HepG2 (cell line): ENCODE results near the gene NOTUM. TPM values are rescaled to one million over a fixed set of nuclear protein-coding genes. Genes with fewer than 3 reads are reported as not detected.

Experiments
- ADNP ChIP-seq: sonication (generic); formaldehyde crosslinking; IDR thresholded peaks from 2 replicates; pipeline ENCODE4 v1.4.0; 2020; ENCODE audit warnings: missing genetic modification reagents
- EED ChIP-seq: sonication (generic); formaldehyde crosslinking; IDR thresholded peaks from 2 replicates; pipeline ENCODE4 v1.5.0; 2020; ENCODE audit warnings: mild to moderate bottlenecking, missing genetic modification reagents
- EHMT2 ChIP-seq: fragments of 200-600 bp; sonication (generic); IDR thresholded peaks from 2 replicates; pipeline ENCODE4 v1.7.0; 2017; ENCODE audit warnings: antibody characterized with exemption, low read depth, low read length, borderline replicate concordance
- FOXA3 ChIP-seq: IDR thresholded peaks from 2 replicates; pipeline ENCODE4 v1.6.1; 2016; ENCODE audit warnings: missing genetic modification reagents, missing compliant biosample characterization
- MIXL1 ChIP-seq: IDR thresholded peaks from 2 replicates; pipeline ENCODE4 v1.6.1; 2016
- NR2F2 ChIP-seq: IDR thresholded peaks from 2 replicates; pipeline ENCODE4 v1.6.1; 2012; ENCODE audit warnings: low read depth, inconsistent platforms, borderline replicate concordance
- PHF20 ChIP-seq: sonication (generic); formaldehyde crosslinking; IDR thresholded peaks from 2 replicates; pipeline ENCODE4 v1.5.0; 2020; ENCODE audit warnings: mild to moderate bottlenecking, missing genetic modification reagents
- SAFB2 ChIP-seq: sonication (generic); formaldehyde crosslinking; IDR thresholded peaks from 2 replicates; pipeline ENCODE4 v1.5.1; 2020; ENCODE audit warnings: missing genetic modification reagents, low read depth, mild to moderate bottlenecking, borderline replicate concordance
- SMAD9 ChIP-seq: sonication (generic); formaldehyde crosslinking; IDR thresholded peaks from 2 replicates; pipeline ENCODE4 v1.5.1; 2020; ENCODE audit warnings: mild to moderate bottlenecking, missing genetic modification reagents
- TBX2 ChIP-seq: sonication (generic); formaldehyde crosslinking; IDR thresholded peaks from 2 replicates; pipeline ENCODE4 v1.5.0; 2020; ENCODE audit warnings: missing genetic modification reagents, mild to moderate bottlenecking, borderline replicate concordance
- TOE1 ChIP-seq: sonication (generic); formaldehyde crosslinking; IDR thresholded peaks from 2 replicates; pipeline ENCODE4 v1.4.0; 2020; ENCODE audit warnings: mild to moderate bottlenecking, missing genetic modification reagents
- TOPORS ChIP-seq: sonication (generic); formaldehyde crosslinking; IDR thresholded peaks from 2 replicates; pipeline ENCODE4 v1.8.0; 2023; ENCODE audit warnings: mild to moderate bottlenecking, missing genetic modification reagents
- ZMYM3 ChIP-seq: sonication (generic); formaldehyde crosslinking; IDR thresholded peaks from 2 replicates; pipeline ENCODE4 v1.5.1; 2020; ENCODE audit warnings: mild to moderate bottlenecking, missing genetic modification reagents
- ZNF296 ChIP-seq: sonication (generic); formaldehyde crosslinking; conservative IDR thresholded peaks from 2 replicates; pipeline ENCODE4 v1.5.0; 2020; ENCODE audit warnings: mild to moderate bottlenecking, missing genetic modification reagents
- ZNF333 ChIP-seq: sonication (generic); formaldehyde crosslinking; IDR thresholded peaks from 2 replicates; pipeline ENCODE4 v1.4.0; 2020; ENCODE audit warnings: mild to moderate bottlenecking, missing genetic modification reagents, borderline replicate concordance
- ZNF33A ChIP-seq: sonication (generic); formaldehyde crosslinking; IDR thresholded peaks from 2 replicates; pipeline ENCODE4 v1.5.1; 2020; ENCODE audit warnings: missing genetic modification reagents, mild to moderate bottlenecking, moderate library complexity, borderline replicate concordance
- ZNF484 ChIP-seq: sonication (generic); formaldehyde crosslinking; IDR thresholded peaks from 2 replicates; pipeline ENCODE4 v1.5.1; 2020; ENCODE audit warnings: mild to moderate bottlenecking, low read depth, missing genetic modification reagents, borderline replicate concordance
- polyA plus RNA-seq, 8 experiments: library from polyadenylated mRNA; depleted of rRNA in 3 of 8; stranded (reverse) in 7 of 8; unstranded in 1 of 8; fragments of >200 nt; fragmentation: Illumina TruSeq in 4 of 8; extraction: Trizol in 4 of 8; gene quantifications; 2 replicates each; pipeline versions ENCODE4 v1.2.1 to v1.2.3, GENCODE V29; 2011 to 2016; ENCODE audit warnings: low read depth in 4 of 8, missing spikeins in 1 of 8, mixed read lengths in 1 of 8; ENCODE audit not compliant: insufficient read depth in 1 of 8
- total RNA-seq, 5 experiments: library from RNA; depleted of rRNA; stranded (reverse); fragments of >200 nt; fragmentation: Illumina TruSeq; extraction: Trizol; gene quantifications; 2 replicates each; pipeline ENCODE4 v1.2.3, GENCODE V29; 2016; ENCODE audit warnings: low read depth in 1 of 5
- TF ChIP-seq, protein P1 (sequence below): sonication (generic); formaldehyde crosslinking; IDR thresholded peaks from 2 replicates; pipeline ENCODE4 v1.5.0; 2020; ENCODE audit warnings: mild to moderate bottlenecking, missing genetic modification reagents
- TF ChIP-seq, protein P2 (sequence below): IDR thresholded peaks from 2 replicates; pipeline ENCODE4 v1.6.1; 2016; ENCODE audit warnings: mild to moderate bottlenecking, missing biosample characterization, missing genetic modification reagents
- TF ChIP-seq, protein P3 (sequence below): IDR thresholded peaks from 2 replicates; pipeline ENCODE4 v1.6.1; 2016; ENCODE audit warnings: low read depth
- TF ChIP-seq, protein P4 (sequence below): sonication (generic); formaldehyde crosslinking; IDR thresholded peaks from 2 replicates; pipeline ENCODE4 v1.4.0; 2020; ENCODE audit warnings: missing genetic modification reagents
- TF ChIP-seq, protein P5 (sequence below): sonication (generic); formaldehyde crosslinking; IDR thresholded peaks from 2 replicates; pipeline ENCODE4 v1.8.0; 2022; ENCODE audit warnings: mild to moderate bottlenecking, missing genetic modification reagents, borderline replicate concordance
- TF ChIP-seq, protein P6 (sequence below): sonication (generic); formaldehyde crosslinking; IDR thresholded peaks from 2 replicates; pipeline ENCODE4 v1.8.1; 2023; ENCODE audit warnings: mild to moderate bottlenecking, moderate library complexity, missing genetic modification reagents

Gene NOTUM
- total and polyA plus RNA-seq, 2 of the 13 experiments (the other 11 are each of a cell fraction or from before 2014, with no cell fraction given), result 150 to 160 TPM

DNA sequence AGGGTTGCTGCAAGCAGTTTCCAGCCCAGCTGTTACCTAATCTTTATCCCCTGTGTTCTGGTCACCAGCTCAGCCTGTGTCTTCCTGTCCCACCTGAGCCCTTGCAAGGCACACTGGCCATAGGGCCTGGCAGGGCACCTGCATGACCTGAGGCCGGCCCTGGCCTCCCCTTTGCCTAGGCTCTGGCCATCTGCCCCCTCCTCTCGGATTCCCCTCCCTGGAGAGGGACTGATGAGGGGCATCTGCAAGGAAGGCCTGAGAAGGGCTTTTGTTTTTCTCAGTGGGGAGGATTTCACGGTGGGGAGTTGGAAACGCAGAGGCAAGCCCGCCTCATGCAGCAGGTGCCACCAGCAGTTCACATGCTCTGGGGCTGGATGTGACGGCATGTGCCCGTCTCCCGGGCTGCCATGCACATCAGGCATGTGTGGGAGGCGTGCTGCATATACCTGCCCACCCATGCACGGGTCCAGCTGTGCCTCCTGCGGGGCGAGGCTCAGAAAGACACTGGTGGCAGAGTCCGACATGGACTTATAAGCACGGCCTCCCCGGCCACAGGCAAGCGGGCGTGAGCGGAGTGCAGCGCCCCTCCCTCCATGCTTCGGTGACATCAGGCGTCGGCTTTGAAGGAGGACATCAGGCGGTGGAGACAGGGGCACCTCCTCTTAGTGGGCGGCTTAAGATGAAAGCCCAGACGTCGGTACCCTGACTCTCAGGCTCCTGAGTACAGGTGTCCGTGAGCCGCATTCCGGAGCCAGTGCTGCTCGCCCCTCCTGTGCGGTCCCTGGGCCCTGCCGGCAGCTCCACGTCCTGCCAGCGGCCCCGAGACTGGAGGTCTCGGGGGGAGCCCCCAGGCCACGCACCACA, 33.0 kb upstream of the NOTUM start (continued):
- TF ChIP-seq ZNF296 (CRISPR knock-in tag) (0 out of 2 replicates have a peak, but pooled peaks have one; percentile 22), SAFB2 (CRISPR knock-in tag) (peak; percentile 97; the same call in 1 of the 2 replicates), ZNF484 (CRISPR knock-in tag) (0 out of 2 replicates have a peak, but pooled peaks have one; percentile 26), TOE1 (CRISPR knock-in tag) (no peak), TBX2 (peak; percentile 18; the same call in 1 of the 2 replicates), NR2F2 (no peak), TOPORS (peak; percentile 93; the same call in 1 of the 2 replicates), EED (CRISPR knock-in tag) (peak; percentile 76; the same call in 1 of the 2 replicates), FOXA3 (CRISPR knock-in tag) (no peak), ZNF33A (CRISPR knock-in tag) (no peak), ZNF333 (CRISPR knock-in tag) (peak; percentile 91; the same call in 1 of the 2 replicates), ZMYM3 (no peak), SMAD9 (CRISPR knock-in tag) (0 out of 2 replicates have a peak, but pooled peaks have one; percentile 49), EHMT2 (no peak), ADNP (no peak), MIXL1 (CRISPR knock-in tag) (no peak), PHF20 (CRISPR knock-in tag) (peak; percentile 52; the same call in 1 of the 2 replicates)
- TF ChIP-seq, protein P1, sequence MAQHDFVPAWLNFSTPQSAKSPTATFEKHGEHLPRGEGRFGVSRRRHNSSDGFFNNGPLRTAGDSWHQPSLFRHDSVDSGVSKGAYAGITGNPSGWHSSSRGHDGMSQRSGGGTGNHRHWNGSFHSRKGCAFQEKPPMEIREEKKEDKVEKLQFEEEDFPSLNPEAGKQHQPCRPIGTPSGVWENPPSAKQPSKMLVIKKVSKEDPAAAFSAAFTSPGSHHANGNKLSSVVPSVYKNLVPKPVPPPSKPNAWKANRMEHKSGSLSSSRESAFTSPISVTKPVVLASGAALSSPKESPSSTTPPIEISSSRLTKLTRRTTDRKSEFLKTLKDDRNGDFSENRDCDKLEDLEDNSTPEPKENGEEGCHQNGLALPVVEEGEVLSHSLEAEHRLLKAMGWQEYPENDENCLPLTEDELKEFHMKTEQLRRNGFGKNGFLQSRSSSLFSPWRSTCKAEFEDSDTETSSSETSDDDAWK (CRISPR knock-in tag), result no peak
- TF ChIP-seq, protein P2, sequence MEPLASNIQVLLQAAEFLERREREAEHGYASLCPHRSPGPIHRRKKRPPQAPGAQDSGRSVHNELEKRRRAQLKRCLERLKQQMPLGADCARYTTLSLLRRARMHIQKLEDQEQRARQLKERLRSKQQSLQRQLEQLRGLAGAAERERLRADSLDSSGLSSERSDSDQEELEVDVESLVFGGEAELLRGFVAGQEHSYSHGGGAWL (CRISPR knock-in tag), result peak; percentile 71; the same call in 1 of the 2 replicates
- TF ChIP-seq, protein P3, sequence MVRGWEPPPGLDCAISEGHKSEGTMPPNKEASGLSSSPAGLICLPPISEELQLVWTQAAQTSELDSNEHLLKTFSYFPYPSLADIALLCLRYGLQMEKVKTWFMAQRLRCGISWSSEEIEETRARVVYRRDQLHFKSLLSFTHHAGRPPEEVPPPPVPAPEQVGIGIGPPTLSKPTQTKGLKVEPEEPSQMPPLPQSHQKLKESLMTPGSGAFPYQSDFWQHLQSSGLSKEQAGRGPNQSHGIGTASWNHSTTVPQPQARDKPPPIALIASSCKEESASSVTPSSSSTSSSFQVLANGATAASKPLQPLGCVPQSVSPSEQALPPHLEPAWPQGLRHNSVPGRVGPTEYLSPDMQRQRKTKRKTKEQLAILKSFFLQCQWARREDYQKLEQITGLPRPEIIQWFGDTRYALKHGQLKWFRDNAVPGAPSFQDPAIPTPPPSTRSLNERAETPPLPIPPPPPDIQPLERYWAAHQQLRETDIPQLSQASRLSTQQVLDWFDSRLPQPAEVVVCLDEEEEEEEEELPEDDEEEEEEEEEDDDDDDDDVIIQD (CRISPR knock-in tag), result no peak
- TF ChIP-seq, protein P4, sequence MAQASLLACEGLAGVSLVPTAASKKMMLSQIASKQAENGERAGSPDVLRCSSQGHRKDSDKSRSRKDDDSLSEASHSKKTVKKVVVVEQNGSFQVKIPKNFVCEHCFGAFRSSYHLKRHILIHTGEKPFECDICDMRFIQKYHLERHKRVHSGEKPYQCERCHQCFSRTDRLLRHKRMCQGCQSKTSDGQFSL (CRISPR knock-in tag), result no peak; the same call in 1 of the 2 replicates
- TF ChIP-seq, protein P5, sequence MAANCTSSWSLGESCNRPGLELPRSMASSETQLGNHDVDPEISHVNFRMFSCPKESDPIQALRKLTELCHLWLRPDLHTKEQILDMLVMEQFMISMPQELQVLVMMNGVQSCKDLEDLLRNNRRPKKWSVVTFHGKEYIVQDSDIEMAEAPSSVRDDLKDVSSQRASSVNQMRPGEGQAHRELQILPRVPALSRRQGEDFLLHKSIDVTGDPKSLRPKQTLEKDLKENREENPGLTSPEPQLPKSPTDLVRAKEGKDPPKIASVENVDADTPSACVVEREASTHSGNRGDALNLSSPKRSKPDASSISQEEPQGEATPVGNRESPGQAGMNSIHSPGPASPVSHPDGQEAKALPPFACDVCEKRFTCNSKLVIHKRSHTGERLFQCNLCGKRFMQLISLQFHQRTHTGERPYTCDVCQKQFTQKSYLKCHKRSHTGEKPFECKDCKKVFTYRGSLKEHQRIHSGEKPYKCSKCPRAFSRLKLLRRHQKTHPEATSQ, result no peak; the same call in 1 of the 2 replicates
- TF ChIP-seq, protein P6, sequence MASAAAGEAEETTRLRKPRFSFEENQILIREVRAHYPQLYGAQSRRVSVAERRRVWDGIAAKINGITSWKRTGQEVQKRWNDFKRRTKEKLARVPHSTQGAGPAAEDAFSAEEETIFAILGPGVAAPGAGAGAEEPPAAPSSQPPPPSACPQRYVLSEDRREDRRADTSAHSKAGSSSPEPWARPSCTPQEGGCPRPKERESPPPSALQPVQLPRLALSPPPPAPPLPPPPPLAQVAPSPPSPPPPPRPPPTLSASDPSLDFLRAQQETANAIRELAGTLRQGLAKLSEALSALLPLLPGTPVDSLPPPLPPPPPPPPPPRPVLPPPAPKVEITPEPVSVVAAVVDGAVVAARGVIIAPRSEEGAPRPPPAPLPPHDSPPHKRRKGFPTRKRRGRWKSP (CRISPR knock-in tag), result 0 out of 2 replicates have a peak, but pooled peaks have one; percentile 9
